DMS153 treated with DMSO at 0.1 percent for 48 hours (cell line): ENCODE measurements around the gene ADRA2A.

ENCODE experiments used
- DNase-seq: peaks from one replicate; lab custom pipeline; 2025; ENCODE audit not compliant: unreplicated experiment; lab: John Stamatoyannopoulos, UW

ADRA2A gene

GRCh38 chr10:111076682-111077478, at the start of gene ADRA2A:
Gene ADRA2A, plus strand, starts transcription at chr10:111077029. Its CDS starts 968 bp downstream, at chr10:111077997.
- no peak for DNase-seq

GRCh38 chr10:111030042-111030750, 46.6 kb upstream of the ADRA2A start:
- DNase-seq, result no peak

GRCh38 chr10:111034598-111035310, 42.1 kb upstream of the ADRA2A start:
- DNase-seq, result no peak

GRCh38 chr10:111035542-111035941, 41.3 kb upstream of the ADRA2A start:
- DNase-seq, result no peak

GRCh38 chr10:111037858-111038257, 39.0 kb upstream of the ADRA2A start:
- no peak for DNase-seq

- DNase-seq, result no peak
Measured at GRCh38 chr10:111039522-111039921, 37.3 kb upstream of the ADRA2A start.

- no peak for DNase-seq
Measured at GRCh38 chr10:111057006-111057405, 19.8 kb upstream of the ADRA2A start.

GRCh38 chr10:111063471-111063870, 13.4 kb upstream of the ADRA2A start:
- no peak for DNase-seq

- no peak for DNase-seq
Measured at GRCh38 chr10:111072232-111072631, 4.6 kb upstream of the ADRA2A start.

- no peak for DNase-seq
Measured at GRCh38 chr10:111075577-111076185, 1.1 kb upstream of the ADRA2A start.

GRCh38 chr10:111076191-111076681, 593 bp upstream of the ADRA2A start:
- DNase-seq, result peak; percentile 35

- no peak for DNase-seq
Measured at GRCh38 chr10:111077479-111077784, 603 bp downstream of the ADRA2A start.

- DNase-seq, result peak; percentile 19
Measured at GRCh38 chr10:111077785-111078504, 1.1 kb downstream of the ADRA2A start.

GRCh38 chr10:111078505-111079185, 1.8 kb downstream of the ADRA2A start:
- DNase-seq, result no peak

GRCh38 chr10:111079241-111079760, 2.5 kb downstream of the ADRA2A start:
- no peak for DNase-seq

GRCh38 chr10:111079781-111080180, 3.0 kb downstream of the ADRA2A start:
- no peak for DNase-seq

- DNase-seq, result no peak
Measured at GRCh38 chr10:111080224-111080623, 3.4 kb downstream of the ADRA2A start.

- no peak for DNase-seq
Measured at GRCh38 chr10:111081595-111081994, 4.8 kb downstream of the ADRA2A start.

GRCh38 chr10:111082102-111082975, 5.5 kb downstream of the ADRA2A start:
- no peak for DNase-seq
